ENCODE data around the gene XRRA1.

DNA sequence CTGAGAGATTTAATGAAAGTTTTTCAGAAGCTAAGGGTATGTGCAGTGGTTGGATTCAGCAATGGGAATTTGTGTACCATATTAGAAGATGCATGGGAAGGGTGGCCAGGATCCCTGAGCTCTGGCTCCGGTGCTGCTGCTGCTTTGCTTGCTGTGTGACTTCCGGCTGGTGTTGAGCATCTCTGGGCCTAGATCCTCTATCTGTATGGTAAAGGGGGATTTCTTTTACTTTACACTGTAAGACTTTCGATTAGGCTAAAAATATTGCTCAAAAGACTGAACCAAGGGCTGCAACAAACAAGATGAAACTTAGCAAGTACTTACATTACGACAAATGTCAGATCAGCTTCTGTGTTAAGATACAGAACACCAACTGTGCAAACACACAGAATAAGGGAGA, 39.1 kb downstream of the XRRA1 start:
- TF ChIP-seq, protein P1, sequence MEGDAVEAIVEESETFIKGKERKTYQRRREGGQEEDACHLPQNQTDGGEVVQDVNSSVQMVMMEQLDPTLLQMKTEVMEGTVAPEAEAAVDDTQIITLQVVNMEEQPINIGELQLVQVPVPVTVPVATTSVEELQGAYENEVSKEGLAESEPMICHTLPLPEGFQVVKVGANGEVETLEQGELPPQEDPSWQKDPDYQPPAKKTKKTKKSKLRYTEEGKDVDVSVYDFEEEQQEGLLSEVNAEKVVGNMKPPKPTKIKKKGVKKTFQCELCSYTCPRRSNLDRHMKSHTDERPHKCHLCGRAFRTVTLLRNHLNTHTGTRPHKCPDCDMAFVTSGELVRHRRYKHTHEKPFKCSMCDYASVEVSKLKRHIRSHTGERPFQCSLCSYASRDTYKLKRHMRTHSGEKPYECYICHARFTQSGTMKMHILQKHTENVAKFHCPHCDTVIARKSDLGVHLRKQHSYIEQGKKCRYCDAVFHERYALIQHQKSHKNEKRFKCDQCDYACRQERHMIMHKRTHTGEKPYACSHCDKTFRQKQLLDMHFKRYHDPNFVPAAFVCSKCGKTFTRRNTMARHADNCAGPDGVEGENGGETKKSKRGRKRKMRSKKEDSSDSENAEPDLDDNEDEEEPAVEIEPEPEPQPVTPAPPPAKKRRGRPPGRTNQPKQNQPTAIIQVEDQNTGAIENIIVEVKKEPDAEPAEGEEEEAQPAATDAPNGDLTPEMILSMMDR (conservative IDR thresholded peaks at IDR 0.05): no peak
- TF ChIP-seq EZH2 (IDR thresholded peaks at IDR 0.05; ENCODE audit: low read depth): no peak

All from PC-9 (cell line).